Ovary (tissue), 9 donors: Measurements from ENCODE around the gene SPDYC. TPM values are rescaled to one million over a fixed set of nuclear protein-coding genes. Genes with fewer than 3 reads are reported as not detected.

Experiments
- DNase-seq, 5 donors: peaks; one replicate each; pipeline ENCODE4 v3.0.0-alpha.2; 2019 to 2020
- H3K27ac ChIP-seq, 2 donors: fragments of 200-600 bp; one replicate each; pipeline versions ENCODE4 v1.5.1 to v1.8.0; 2019 to 2022
- H3K27me3 ChIP-seq: fragments of 200-600 bp; one replicate; pipeline ENCODE4 v1.8.0; 2022
- H3K36me3 ChIP-seq: fragments of 200-600 bp; sonication (generic); one replicate; pipeline ENCODE4 v1.5.1; 2019
- H3K4me1 ChIP-seq: one replicate; pipeline ENCODE4 v1.8.1; 2013; ENCODE audit warnings: mild to moderate bottlenecking, moderate library complexity; ENCODE audit not compliant: insufficient read depth
- H3K4me3 ChIP-seq: fragments of 200-600 bp; sonication (generic); one replicate; pipeline ENCODE4 v1.5.1; 2017
- H3K9me3 ChIP-seq, 2 donors: fragments of 200-600 bp in 1 of 2; sonication (generic) in 1 of 2; one replicate each; pipeline versions ENCODE4 v1.5.1 to v1.8.1; 2013 to 2019; ENCODE audit warnings: mild to moderate bottlenecking in 1 of 2, moderate library complexity in 1 of 2
- CTCF ChIP-seq, 3 donors: fragments of 450-650 bp in 2 of 3; fragments of 200-600 bp in 1 of 3; IDR thresholded peaks; one replicate each; pipeline versions ENCODE4 v1.5.1 to v1.8.0; 2016 to 2022; ENCODE audit warnings: antibody characterized with exemption in 3 of 3, mild to moderate bottlenecking in 1 of 3
- EP300 ChIP-seq: sonication (generic); formaldehyde crosslinking; IDR thresholded peaks from one replicate; pipeline ENCODE4 v1.6.1; 2017; ENCODE audit warnings: antibody characterized with exemption
- POLR2A ChIP-seq: fragments of 450-650 bp; IDR thresholded peaks from one replicate; pipeline ENCODE4 v1.6.1; 2017; ENCODE audit warnings: antibody characterized with exemption, mild to moderate bottlenecking, moderate library complexity
- WGBS, 3 donors: extraction: QIAGEN DNeasy Blood & Tissue Kit in 1 of 3; methylation state at CpG; one replicate each; pipeline versions ENCODE4 v1.1.5 to v1.1.7; 2013 to 2017; 5-methylcytosine and 5-hydroxymethylcytosine counted together
- intact Hi-C, 4 donors: fragments of 100-400 bp; cut with DNase I; formaldehyde crosslinking; loops; one replicate each; pipeline versions ENCODE4 v1.11.0 to v1.15.1; 2022 to 2023
- polyA plus RNA-seq, 2 donors: library from polyadenylated mRNA; stranded (reverse); fragments of 200-250 nt in 1 of 2; fragments of 350-450 nt in 1 of 2; fragmentation: Illumina TruSeq in 1 of 2; extraction: RNeasy Lipid Tissue Mini Kit (QIAGEN cat#74804) in 1 of 2; gene quantifications; one replicate each; pipeline ENCODE4 v1.2.3, GENCODE V29; 2013 to 2014
- total RNA-seq, 7 donors: library from RNA; depleted of rRNA in 2 of 7; stranded (reverse); fragments of >200 nt in 2 of 7; fragmentation: NEBNext Ultra II Directional in 3 of 7; extraction: Animal tissue kit (Norgen Biotek cat#: 25700) in 3 of 7; gene quantifications; one replicate each; pipeline versions ENCODE4 v1.1.0 to v1.2.4, GENCODE V29; 2016 to 2023
- donor health status: DM: no; HTN: no; CAD: no; lungs with moderate emphysema.
- donor health status: DM: no; HTN: no; CAD: no.
- donor health status: Bipolar disorder and iron deficiency.
- donor health status: DM: yes; HTN: yes; CAD: no.
- donor health status: DM: no; HTN: no; CAD: no.
- donor health status: DM: yes; HTN: yes; CAD: no.

The SPDYC gene
- total and polyA plus RNA-seq, 9 donors, result 0.07 TPM; not detected in 8

- no peaks in the 10 kb centered on the region for H3K27me3 ChIP-seq
- H3K4me3 ChIP-seq, result no peak overlapping the region
- WGBS, 3 donors, result 78 to 87% (median 83%) methylated on average over 2 of the region's 2 CpGs
- intact Hi-C loops, result no loop called here
- DNase-seq, result peak in 1 of 5 donors; percentile 2
- peaks cover 3% of the 10 kb centered on the region for H3K4me1 ChIP-seq
- H3K27ac ChIP-seq, result no peak overlapping the region
- TF ChIP-seq EP300, result no peak
- TF ChIP-seq CTCF (IDR thresholded peaks at IDR 0.05), result no peak
- no peaks in the 10 kb centered on the region for H3K36me3 ChIP-seq
- H3K9me3 ChIP-seq, result no peaks in the 10 kb centered on the region
Measured at GRCh38 chr11:65163684-65164083, 6.3 kb upstream of the SPDYC start.

GRCh38 chr11:65165410-65166317, 4.4 kb upstream of the SPDYC start:
- Histone ChIP-seq H3K4me1 (peaks cover 3% of the 10 kb centered on the region), H3K27me3 (no peaks in the 10 kb centered on the region), H3K27ac (no peak overlapping the region), H3K4me3 (peak overlapping the region; percentile 2), H3K9me3 (no peaks in the 10 kb centered on the region), H3K36me3 (no peaks in the 10 kb centered on the region)
- no peak for DNase-seq
- 17 to 27% (median 24%) methylated on average over 31 of the region's 31 CpGs for WGBS, 3 donors
- intact Hi-C loops, result no loop called here
- TF ChIP-seq POLR2A, result no peak
- TF ChIP-seq EP300, result no peak
- TF ChIP-seq CTCF (IDR thresholded peaks at IDR 0.05), result no peak

- intact Hi-C loops, result no loop called here
- H3K27ac ChIP-seq, result no peak overlapping the region
- H3K36me3 ChIP-seq, result no peaks in the 10 kb centered on the region
- no peak for DNase-seq
- H3K27me3 ChIP-seq, result no peaks in the 10 kb centered on the region
- no peak overlapping the region for H3K4me3 ChIP-seq
- 86 to 90% (median 89%) methylated on average over 3 of the region's 3 CpGs for WGBS, 3 donors
- H3K9me3 ChIP-seq, result no peaks in the 10 kb centered on the region
- peaks cover 3% of the 10 kb centered on the region for H3K4me1 ChIP-seq
- TF ChIP-seq POLR2A, result no peak
- no peak for TF ChIP-seq CTCF (IDR thresholded peaks at IDR 0.05)
- TF ChIP-seq EP300, result no peak
Measured at GRCh38 chr11:65166893-65167292, 3.1 kb upstream of the SPDYC start.

- no peaks in the 10 kb centered on the region for H3K9me3 ChIP-seq
Measured at GRCh38 chr11:65167656-65168055, 2.4 kb upstream of the SPDYC start.

More at GRCh38 chr11:65167656-65168055, 2.4 kb upstream of the SPDYC start:
- 86 to 93% (median 89%) methylated on average over 3 of the region's 3 CpGs for WGBS, 3 donors
- Histone ChIP-seq H3K27me3 (no peaks in the 10 kb centered on the region), H3K4me1 (peaks cover 3% of the 10 kb centered on the region), H3K27ac (no peak overlapping the region), H3K36me3 (no peaks in the 10 kb centered on the region), H3K4me3 (no peak overlapping the region)
- TF ChIP-seq POLR2A (no peak), CTCF (IDR thresholded peaks at IDR 0.05) (no peak), EP300 (no peak)
- DNase-seq, result peak in 1 of 5 donors; percentile 9
- intact Hi-C loops, result no loop called here
